GM19035 (cell line): ENCODE measurements around the gene ENO2.
A peak's percentile ranks its signal among the peaks of the same experiment; 100 is the strongest.

ENCODE experiments used
- ATAC-seq: cut with Tn5 transposase; IDR thresholded peaks from one replicate; pipeline ENCODE4 v1.9.1; 2021; ENCODE audit not compliant: unreplicated experiment

The ENO2 gene

DNA sequence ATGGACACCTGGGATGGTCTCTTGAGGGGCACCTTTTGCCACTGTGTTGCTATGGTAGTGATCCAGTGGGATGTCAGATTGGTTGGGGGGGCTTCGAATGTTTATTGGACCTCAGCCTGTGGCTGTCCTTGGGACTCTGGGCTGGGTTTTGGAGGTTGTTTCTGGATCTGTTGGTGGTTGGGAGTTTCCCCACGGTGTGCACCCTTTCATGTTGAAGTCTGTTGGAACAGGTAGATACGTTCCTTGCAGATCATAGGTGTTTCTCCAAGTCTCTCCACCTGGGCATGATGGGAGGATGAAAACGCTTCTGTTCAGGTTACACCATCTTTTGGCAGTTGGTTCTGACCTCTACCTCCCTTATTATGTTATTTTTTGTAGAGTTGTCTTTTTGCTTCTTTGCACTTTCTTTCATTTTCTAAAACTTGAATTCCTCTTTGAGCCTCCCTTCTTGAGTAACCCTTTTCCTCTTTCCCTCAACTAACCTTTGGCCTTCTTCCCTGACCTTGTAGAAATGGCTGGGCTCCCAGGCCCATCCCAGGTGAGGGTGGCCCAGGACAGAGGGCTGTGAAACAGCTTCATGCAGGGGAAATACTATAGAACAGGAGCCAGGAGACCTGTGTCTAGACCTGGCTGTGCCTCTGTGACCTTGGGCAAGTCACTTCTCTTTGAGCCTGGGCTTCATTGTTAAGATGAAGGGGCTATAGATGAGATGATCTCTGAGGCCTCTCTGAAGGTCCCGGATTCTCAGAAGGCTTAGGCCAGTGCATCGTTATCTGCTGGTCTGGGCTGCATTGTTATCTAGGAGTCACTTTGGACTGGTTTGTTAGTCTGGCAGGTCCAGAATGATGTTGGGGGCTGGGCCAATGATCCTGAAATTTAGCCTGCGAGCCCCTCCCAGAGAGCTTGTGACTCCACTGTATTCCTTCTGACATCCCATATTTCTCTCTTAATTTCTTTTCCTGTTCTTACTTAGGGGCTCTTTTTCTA lies 15.4 kb downstream of the ENO2 start:
- ATAC-seq = no peak

DNA sequence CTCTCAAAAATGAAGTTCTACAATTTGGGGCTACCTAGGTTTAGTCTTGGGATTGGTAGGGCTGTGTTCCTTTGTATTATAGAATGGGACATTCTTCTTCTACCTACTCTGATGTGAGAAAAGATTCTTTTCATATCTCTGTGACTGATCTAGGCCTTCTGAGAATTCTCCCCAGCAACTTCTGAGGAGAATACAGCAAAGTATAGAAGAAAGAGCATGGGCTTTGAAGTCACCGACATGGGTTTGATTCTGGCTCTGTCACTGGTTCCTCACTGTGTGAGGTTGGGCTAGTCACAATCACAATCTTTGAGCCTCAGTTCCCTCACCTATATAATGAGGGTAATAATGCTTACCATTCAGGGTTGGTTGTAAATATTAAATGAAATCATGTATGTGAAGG lies 18.4 kb downstream of the ENO2 start:
- ATAC-seq = no peak

DNA sequence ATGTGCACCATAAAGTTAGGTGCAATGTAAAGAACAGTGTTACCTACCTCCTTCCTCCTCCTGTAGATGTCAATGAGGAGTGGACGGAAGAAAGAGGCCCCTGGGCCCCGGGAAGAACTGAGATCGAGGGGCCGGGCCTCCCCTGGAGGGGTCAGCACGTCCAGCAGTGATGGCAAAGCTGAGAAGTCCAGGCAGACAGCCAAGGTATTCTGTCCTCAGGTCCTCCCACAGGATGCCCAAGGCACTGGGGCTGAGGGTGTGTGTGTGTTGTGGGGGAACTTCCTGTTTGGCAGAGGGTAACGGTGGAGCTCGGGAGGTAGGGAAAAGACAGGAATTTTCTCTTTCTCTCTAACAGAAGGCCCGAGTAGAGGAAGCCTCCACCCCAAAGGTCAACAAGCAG lies 19.7 kb downstream of the ENO2 start:
- ATAC-seq = no peak

DNA sequence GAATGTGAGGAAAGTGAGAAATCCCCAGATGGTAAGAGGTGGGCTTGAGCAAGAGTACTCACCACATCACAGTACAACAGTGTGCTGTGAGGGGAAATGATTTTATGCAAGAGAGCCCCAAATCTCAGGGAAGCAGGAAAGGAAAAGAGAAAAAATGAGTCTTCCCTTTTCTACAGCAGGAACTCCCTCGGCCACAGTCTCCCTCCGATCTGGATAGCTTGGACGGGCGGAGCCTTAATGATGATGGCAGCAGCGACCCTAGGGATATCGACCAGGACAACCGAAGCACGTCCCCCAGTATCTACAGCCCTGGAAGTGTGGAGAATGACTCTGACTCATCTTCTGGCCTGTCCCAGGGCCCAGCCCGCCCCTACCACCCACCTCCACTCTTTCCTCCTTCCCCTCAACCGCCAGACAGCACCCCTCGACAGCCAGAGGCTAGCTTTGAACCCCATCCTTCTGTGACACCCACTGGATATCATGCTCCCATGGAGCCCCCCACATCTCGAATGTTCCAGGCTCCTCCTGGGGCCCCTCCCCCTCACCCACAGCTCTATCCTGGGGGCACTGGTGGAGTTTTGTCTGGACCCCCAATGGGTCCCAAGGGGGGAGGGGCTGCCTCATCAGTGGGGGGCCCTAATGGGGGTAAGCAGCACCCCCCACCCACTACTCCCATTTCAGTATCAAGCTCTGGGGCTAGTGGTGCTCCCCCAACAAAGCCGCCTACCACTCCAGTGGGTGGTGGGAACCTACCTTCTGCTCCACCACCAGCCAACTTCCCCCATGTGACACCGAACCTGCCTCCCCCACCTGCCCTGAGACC lies 21.2 kb downstream of the ENO2 start:
- ATAC-seq = no peak

DNA sequence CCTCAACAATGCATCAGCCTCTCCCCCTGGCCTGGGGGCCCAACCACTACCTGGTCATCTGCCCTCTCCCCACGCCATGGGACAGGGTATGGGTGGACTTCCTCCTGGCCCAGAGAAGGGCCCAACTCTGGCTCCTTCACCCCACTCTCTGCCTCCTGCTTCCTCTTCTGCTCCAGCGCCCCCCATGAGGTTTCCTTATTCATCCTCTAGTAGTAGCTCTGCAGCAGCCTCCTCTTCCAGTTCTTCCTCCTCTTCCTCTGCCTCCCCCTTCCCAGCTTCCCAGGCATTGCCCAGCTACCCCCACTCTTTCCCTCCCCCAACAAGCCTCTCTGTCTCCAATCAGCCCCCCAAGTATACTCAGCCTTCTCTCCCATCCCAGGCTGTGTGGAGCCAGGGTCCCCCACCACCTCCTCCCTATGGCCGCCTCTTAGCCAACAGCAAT lies 21.8 kb downstream of the ENO2 start:
- ATAC-seq = no peak

DNA sequence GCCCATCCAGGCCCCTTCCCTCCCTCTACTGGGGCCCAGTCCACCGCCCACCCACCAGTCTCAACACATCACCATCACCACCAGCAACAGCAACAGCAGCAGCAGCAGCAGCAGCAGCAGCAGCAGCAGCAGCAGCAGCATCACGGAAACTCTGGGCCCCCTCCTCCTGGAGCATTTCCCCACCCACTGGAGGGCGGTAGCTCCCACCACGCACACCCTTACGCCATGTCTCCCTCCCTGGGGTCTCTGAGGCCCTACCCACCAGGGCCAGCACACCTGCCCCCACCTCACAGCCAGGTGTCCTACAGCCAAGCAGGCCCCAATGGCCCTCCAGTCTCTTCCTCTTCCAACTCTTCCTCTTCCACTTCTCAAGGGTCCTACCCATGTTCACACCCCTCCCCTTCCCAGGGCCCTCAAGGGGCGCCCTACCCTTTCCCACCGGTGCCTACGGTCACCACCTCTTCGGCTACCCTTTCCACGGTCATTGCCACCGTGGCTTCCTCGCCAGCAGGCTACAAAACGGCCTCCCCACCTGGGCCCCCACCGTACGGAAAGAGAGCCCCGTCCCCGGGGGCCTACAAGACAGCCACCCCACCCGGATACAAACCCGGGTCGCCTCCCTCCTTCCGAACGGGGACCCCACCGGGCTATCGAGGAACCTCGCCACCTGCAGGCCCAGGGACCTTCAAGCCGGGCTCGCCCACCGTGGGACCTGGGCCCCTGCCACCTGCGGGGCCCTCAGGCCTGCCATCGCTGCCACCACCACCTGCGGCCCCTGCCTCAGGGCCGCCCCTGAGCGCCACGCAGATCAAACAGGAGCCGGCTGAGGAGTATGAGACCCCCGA lies 22.5 kb downstream of the ENO2 start:
- peak; percentile 9 for ATAC-seq

DNA sequence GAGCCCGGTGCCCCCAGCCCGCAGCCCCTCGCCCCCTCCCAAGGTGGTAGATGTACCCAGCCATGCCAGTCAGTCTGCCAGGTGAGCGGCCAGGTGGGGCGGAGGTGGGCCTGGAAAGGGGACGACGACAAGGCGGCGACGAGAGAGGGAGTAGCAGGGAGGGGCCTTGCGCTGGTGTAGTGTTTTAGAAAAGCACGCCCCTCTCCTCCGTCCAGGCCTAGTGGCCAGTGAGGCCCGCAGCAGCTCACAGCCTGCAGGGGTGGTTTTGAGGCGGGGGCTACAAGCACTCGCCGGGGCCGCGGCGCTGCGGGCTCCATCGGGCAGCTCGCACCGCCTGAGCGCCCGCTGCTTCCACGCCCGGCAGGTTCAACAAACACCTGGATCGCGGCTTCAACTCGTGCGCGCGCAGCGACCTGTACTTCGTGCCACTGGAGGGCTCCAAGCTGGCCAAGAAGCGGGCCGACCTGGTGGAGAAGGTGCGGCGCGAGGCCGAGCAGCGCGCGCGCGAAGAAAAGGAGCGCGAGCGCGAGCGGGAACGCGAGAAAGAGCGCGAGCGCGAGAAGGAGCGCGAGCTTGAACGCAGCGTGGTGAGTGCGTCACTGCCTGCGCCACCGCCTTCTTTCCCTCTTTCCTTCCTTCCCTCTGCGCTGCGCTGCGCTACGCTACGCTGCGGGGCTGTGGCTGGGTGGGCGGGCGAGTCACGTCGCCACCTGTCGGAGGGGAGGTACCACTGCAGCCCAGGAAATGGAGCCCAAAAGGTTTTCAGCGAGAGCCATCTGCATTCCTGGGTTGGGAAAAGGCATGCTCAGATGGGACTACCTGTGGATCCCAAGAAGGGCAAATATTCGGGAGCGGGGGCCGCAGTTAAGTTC lies 23.3 kb downstream of the ENO2 start:
- ATAC-seq = peak; percentile 93

DNA sequence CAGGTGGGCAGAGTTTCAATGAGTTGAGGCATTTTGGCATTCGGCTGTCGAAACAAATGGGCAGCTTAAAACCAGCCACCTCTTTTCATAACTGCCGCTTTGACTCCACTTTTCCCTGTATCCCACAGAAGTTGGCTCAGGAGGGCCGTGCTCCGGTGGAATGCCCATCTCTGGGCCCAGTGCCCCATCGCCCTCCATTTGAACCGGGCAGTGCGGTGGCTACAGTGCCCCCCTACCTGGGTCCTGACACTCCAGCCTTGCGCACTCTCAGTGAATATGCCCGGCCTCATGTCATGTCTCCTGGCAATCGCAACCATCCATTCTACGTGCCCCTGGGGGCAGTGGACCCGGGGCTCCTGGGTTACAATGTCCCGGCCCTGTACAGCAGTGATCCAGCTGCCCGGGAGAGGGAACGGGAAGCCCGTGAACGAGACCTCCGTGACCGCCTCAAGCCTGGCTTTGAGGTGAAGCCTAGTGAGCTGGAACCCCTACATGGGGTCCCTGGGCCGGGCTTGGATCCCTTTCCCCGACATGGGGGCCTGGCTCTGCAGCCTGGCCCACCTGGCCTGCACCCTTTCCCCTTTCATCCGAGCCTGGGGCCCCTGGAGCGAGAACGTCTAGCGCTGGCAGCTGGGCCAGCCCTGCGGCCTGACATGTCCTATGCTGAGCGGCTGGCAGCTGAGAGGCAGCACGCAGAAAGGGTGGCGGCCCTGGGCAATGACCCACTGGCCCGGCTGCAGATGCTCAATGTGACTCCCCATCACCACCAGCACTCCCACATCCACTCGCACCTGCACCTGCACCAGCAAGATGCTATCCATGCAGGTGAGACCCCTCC lies 24.2 kb downstream of the ENO2 start:
- ATAC-seq = no peak

DNA sequence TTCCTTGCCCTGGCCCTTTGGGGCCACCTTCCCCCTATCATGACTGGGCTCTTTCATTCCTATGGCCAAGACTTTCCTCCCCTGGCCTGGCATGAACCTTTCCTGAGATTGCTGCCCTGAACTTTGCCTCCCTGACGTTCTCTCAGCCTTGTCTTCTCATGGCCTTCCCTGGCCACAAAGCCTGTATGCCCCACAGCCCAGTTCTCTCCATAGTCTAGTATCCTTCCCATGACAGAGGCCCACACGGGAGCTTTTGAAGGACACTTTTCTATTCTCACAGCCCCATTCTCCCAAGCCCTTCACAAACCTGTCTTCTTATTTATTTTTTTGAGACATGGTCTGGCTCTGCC lies 24.8 kb downstream of the ENO2 start:
- no peak for ATAC-seq

DNA sequence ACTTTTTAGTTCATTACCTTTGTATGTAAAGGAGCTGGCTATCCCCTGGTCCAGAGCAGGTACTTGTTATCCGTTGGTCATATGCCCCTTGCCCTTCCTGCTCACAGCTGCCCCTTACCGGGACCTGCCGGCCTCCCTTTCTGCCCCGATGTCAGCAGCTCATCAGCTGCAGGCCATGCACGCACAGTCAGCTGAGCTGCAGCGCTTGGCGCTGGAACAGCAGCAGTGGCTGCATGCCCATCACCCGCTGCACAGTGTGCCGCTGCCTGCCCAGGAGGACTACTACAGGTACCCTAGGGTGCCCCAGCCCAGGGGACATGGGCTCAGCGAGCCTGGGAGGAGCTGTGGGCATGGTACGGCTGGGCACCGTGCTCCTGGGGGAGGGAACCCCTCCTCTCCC lies 26.9 kb downstream of the ENO2 start:
- ATAC-seq = no peak

DNA sequence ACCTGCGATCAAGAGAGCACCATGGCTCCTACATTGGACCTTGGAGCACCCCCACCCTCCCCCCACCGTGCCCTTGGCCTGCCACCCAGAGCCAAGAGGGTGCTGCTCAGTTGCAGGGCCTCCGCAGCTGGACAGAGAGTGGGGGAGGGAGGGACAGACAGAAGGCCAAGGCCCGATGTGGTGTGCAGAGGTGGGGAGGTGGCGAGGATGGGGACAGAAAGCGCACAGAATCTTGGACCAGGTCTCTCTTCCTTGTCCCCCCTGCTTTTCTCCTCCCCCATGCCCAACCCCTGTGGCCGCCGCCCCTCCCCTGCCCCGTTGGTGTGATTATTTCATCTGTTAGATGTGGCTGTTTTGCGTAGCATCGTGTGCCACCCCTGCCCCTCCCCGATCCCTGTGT lies 27.4 kb downstream of the ENO2 start:
- ATAC-seq = no peak

DNA sequence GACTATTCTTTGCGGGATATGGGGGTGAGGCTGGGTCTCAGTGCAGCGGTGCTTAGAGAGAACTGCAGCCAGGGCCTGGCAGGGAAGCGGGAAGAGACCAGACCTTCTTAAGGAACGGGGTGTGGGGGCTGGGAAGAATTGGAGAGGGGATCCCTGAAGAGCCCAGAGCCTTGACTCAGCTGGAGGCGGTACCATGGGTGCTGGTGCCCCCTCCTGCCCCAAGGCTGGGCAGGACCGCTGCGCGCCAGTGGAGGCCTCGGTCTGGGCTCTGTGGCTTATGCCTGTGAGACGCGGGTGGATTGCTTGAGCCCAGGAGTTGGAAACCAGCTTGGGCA lies 27.9 kb downstream of the ENO2 start:
- ATAC-seq = no peak

DNA sequence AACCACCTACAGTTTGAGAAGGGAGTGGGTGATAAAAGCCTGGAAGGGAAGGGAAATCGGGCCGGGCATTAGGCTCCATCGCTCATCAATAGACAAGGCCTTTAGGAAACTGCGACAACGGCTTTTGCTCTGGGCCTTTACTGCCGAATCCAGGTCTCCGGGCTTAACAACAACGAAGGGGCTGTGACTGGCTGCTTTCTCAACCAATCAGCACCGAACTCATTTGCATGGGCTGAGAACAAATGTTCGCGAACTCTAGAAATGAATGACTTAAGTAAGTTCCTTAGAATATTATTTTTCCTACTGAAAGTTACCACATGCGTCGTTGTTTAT lies 29.0 kb downstream of the ENO2 start:
- peak; percentile 34 for ATAC-seq

DNA sequence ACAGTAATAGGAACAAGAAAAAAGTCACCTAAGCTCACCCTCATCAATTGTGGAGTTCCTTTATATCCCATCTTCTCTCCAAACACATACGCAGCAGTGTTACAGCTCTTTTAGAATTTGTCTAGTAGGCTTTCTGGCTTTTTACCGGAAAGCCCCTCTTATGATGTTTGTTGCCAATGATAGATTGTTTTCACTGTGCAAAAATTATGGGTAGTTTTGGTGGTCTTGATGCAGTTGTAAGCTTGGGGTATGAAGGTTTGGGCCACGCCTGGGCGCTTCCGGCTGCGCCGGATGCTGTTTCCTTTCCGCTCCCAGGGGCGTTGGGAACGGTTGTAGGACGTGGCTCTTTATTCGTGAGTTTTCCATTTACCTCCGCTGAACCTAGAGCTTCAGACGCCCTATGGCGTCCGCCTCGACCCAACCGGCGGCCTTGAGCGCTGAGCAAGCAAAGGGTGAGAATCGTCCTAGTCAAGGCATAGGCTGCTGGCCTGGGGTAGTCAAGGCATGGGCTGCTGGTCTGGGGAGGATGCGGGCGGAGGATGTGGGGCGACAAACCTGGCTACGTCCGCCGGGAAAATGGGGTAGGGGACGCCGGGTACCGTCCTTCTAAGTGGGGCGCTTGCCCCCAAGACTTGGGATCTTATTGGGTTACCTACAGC lies 29.5 kb downstream of the ENO2 start, which contains the start of the genes C12orf57 and RNU7-1:
TSS of gene C12orf57 (plus strand) at position 301 of the 659 bp plus-strand sequence. CDS start at position 401, 100 bp downstream.
TSS of gene RNU7-1 (plus strand) at position 95 of the 659 bp plus-strand sequence.
- peak; percentile 45 for ATAC-seq

DNA sequence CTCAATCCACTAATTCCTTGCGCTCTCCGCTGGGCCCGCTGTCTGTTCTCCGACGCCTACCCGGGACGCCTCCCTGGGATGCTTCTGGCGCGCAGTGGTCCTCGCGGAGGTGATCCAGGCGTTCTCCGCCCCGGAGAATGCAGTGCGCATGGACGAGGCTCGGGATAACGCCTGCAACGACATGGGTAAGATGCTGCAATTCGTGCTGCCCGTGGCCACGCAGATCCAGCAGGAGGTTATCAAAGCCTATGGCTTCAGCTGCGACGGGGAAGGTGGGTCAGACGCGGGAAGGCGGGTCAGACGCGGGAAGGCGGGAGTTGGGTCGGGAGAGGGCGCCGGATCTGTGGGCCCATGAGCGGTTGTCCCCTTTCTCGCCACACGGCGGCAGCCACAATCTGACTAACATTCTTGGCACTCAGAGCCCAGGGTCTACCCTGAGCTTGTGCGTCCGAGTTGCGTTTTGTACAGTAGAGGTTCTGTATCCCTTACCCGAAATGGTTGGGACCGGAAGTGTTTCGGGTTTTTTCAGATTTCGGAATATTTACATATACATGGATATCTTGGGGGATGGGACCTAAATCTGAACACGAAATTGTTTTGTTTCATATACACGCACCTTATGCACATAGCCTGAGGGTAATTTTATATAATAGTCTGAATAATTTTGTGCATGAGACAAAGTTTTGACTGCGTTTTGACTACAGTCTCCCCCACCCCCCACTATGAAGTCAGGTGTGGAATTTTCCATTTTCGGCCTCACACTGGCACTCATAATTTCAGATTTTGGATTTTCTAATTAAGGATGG lies 30.2 kb downstream of the ENO2 start:
- ATAC-seq = peak; percentile 36

DNA sequence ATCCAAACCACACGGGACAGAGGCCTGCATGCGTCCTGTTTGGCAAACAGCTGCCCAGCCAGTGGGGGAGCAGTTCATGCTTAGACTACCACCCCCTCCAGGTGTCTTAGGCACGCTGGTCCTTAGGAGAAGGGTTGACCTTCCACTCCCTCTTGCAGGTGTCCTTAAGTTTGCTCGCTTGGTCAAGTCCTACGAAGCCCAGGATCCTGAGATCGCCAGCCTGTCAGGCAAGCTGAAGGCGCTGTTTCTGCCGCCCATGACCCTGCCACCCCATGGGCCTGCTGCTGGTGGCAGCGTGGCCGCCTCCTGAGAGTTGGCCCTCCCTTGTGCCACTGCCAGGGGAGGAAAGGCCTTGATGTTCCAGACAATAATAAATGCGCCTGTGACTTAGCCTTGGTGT lies 31.2 kb downstream of the ENO2 start:
- no peak for ATAC-seq

DNA sequence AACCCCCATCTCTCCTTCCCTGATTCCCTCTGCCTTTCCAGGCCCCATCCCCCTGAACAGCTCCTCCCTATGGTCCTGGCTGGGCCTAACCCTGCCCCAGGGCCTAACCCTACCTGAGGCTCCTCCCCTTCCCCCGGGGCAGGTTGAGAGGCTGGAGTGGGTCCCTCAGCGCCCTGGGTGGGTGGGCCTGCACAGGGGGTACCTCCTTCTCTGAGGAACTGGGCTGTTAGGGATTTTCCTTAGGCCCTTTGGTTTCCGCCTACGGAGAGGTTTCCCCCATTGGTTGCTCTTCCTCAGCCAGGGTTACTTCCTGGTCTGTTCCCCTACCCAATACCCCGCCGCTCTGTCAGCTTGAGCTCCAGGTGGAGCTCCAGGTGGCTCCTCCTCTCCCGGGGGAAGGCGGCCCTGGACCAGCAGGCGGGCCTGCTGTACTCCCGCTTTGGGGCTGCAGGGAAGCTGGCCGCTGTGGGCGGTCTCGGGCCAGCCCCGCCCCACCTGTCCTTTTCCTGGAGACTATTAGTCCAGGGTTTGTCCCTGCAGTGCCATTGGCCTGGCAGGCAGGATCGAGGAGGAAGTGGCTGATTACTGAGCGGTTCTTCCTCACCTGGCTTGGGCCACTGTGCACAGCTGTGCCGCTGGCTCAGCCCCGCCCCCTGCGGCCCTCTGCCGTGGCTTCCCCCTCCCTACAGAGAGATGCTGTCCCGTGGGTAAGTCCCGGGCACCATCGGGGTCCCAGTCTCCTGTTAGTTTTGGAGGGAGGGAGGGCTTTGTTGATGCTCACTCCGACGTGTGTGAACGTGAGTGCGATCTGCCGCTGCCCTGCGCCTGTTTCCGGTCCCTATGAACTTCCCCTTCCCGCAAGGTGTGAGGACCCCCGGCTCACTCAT lies 31.9 kb downstream of the ENO2 start:
- no peak for ATAC-seq
